ENCODE measurements around the gene ZNF419.

ZNF419 gene

DNA sequence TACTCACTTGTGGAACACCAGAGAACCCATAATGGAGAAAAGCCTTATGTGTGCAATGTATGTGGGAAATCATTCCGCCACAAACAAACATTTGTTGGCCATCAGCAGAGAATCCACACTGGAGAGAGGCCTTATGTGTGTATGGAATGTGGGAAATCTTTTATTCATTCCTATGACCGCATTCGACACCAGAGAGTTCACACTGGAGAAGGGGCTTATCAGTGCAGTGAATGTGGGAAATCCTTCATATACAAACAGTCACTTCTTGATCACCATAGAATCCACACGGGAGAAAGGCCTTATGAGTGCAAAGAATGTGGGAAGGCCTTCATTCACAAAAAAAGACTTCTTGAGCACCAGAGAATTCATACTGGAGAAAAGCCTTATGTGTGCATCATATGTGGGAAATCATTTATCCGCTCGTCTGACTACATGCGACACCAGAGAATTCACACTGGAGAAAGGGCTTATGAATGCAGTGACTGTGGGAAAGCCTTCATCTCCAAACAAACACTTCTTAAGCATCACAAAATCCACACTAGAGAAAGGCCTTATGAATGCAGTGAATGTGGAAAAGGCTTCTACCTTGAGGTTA is 50.5 kb downstream of the ZNF419 start:
- DNase-seq, result no peak

Measured in NCI-H187 treated with DMSO at 0.1 percent for 48 hours (cell line).